ENCODE measurements around the gene RTKN. TPM values are rescaled to one million over a fixed set of nuclear protein-coding genes. Genes with fewer than 3 reads are reported as not detected.

RTKN gene
- total RNA-seq, 1 experiment from 2014 or later, result 83.1 TPM

DNA sequence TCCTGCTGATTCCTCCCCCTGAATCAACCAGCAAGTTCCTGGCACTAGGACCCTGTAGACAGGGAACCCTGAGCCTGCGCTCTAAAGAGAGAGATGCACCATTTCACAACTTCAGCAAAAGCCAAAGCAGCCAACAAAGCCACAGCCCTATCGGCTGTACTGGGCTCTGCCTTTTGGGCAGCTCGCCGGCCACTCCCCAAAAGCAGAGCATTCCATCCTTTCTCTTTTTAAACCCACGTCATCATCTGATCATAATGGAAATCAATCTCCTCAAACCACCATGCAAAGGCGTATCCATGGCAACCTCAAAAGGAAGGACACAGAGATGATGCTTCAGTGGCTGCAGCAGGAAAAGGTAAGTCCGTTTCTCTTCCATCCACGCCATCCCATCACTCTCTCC, 56.3 kb downstream of the RTKN start:
- in situ Hi-C loops (cut with HindIII; ENCODE audit: low pct_unique_long_range_greater_than_20kb, low sequenced_read_pairs), result no loop called here

DNA sequence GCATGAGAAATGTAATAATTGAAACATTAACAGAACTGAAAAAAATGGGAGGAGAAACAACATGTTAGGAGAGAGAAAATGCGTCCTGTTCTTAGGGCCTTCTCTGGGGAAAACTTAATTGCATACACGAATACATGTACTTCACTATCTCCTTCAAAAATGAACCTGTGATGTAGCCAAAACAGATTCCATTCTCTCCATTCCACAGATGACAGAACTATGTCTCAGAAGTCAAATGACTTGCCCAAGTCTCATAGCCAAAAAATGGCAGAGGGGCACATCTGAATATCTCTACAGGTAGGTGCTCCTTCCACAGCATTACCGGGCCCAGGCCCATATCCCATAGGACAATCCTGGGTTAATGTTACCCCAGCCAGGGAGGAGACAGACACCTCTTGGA, 57.7 kb downstream of the RTKN start:
- BruUV-seq (replicated peaks), result no TSS peak
- Histone ChIP-seq H3K4me1 (ENCODE audit: control insufficient read depth, insufficient read depth, low read length) (peaks cover 6% of the 10 kb centered on the region; the same call in 1 of the 2 replicates), H3K9me3 (ENCODE audit: control insufficient read depth, insufficient read depth, low read depth, low read length) (no peaks in the 10 kb centered on the region), H3K27me3 (ENCODE audit: control insufficient read depth, insufficient read depth, low read length) (no peaks in the 10 kb centered on the region), H3K27ac (ENCODE audit: low read length) (no peak overlapping the region), H3K4me3 (ENCODE audit: low read depth in 2 of 2, low read length in 2 of 2) (no peak overlapping the region), H3K36me3 (ENCODE audit: control insufficient read depth, insufficient read depth, low read length) (peaks cover 2% of the 10 kb centered on the region; the same call in 1 of the 2 replicates)
- ChIA-PET CTCF (no interaction called here), POLR2A (no interaction called here)
- in situ Hi-C loops (cut with HindIII; ENCODE audit: low pct_unique_long_range_greater_than_20kb, low sequenced_read_pairs), result no loop called here
- ATAC-seq (no peak), DNase-seq (ENCODE audit: low read depth, low spot score) (no peak)
- TF ChIP-seq, protein P1, sequence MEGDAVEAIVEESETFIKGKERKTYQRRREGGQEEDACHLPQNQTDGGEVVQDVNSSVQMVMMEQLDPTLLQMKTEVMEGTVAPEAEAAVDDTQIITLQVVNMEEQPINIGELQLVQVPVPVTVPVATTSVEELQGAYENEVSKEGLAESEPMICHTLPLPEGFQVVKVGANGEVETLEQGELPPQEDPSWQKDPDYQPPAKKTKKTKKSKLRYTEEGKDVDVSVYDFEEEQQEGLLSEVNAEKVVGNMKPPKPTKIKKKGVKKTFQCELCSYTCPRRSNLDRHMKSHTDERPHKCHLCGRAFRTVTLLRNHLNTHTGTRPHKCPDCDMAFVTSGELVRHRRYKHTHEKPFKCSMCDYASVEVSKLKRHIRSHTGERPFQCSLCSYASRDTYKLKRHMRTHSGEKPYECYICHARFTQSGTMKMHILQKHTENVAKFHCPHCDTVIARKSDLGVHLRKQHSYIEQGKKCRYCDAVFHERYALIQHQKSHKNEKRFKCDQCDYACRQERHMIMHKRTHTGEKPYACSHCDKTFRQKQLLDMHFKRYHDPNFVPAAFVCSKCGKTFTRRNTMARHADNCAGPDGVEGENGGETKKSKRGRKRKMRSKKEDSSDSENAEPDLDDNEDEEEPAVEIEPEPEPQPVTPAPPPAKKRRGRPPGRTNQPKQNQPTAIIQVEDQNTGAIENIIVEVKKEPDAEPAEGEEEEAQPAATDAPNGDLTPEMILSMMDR (IDR thresholded peaks at IDR 0.05), result no peak
- TF ChIP-seq SIN3A (IDR thresholded peaks at IDR 0.05; ENCODE audit: borderline replicate concordance, insufficient read depth, low read depth, low read length), result no peak
- TF ChIP-seq, protein P2, sequence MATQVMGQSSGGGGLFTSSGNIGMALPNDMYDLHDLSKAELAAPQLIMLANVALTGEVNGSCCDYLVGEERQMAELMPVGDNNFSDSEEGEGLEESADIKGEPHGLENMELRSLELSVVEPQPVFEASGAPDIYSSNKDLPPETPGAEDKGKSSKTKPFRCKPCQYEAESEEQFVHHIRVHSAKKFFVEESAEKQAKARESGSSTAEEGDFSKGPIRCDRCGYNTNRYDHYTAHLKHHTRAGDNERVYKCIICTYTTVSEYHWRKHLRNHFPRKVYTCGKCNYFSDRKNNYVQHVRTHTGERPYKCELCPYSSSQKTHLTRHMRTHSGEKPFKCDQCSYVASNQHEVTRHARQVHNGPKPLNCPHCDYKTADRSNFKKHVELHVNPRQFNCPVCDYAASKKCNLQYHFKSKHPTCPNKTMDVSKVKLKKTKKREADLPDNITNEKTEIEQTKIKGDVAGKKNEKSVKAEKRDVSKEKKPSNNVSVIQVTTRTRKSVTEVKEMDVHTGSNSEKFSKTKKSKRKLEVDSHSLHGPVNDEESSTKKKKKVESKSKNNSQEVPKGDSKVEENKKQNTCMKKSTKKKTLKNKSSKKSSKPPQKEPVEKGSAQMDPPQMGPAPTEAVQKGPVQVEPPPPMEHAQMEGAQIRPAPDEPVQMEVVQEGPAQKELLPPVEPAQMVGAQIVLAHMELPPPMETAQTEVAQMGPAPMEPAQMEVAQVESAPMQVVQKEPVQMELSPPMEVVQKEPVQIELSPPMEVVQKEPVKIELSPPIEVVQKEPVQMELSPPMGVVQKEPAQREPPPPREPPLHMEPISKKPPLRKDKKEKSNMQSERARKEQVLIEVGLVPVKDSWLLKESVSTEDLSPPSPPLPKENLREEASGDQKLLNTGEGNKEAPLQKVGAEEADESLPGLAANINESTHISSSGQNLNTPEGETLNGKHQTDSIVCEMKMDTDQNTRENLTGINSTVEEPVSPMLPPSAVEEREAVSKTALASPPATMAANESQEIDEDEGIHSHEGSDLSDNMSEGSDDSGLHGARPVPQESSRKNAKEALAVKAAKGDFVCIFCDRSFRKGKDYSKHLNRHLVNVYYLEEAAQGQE (IDR thresholded peaks at IDR 0.05; ENCODE audit: insufficient read depth in 1 of 2, low read depth in 2 of 2, low read length in 1 of 2), result no peak
- no peak for TF ChIP-seq POLR2AphosphoS5 (IDR thresholded peaks at IDR 0.05; ENCODE audit: low read depth, low read length)
- no peak for TF ChIP-seq TCF7L2 (IDR thresholded peaks at IDR 0.05; ENCODE audit: low read depth, low read length)
- intact Hi-C loops (cut with micrococcal nuclease; ENCODE audit: unreplicated experiment), result no loop called here

More for the DNA sequence above, 56.3 kb downstream of the RTKN start:
- ATAC-seq (no peak), DNase-seq (ENCODE audit: low read depth, low spot score) (no peak)
- no TSS peak for BruUV-seq (replicated peaks)
- intact Hi-C loops (cut with micrococcal nuclease; ENCODE audit: unreplicated experiment), result no loop called here
- no peaks in the 10 kb centered on the region for H3K27me3 ChIP-seq (ENCODE audit: control insufficient read depth, insufficient read depth, low read length)
- H3K27ac ChIP-seq (ENCODE audit: low read length), result no peak overlapping the region
- ChIA-PET CTCF (no interaction called here), POLR2A (no interaction called here)
- no peak overlapping the region for H3K4me3 ChIP-seq (ENCODE audit: low read depth in 2 of 2, low read length in 2 of 2)
- peaks cover 2% of the 10 kb centered on the region; the same call in 1 of the 2 replicates for H3K36me3 ChIP-seq (ENCODE audit: control insufficient read depth, insufficient read depth, low read length)
- H3K4me1 ChIP-seq (ENCODE audit: control insufficient read depth, insufficient read depth, low read length), result peaks cover 11% of the 10 kb centered on the region; the same call in 1 of the 2 replicates
- H3K9me3 ChIP-seq (ENCODE audit: control insufficient read depth, insufficient read depth, low read depth, low read length), result no peaks in the 10 kb centered on the region
- TF ChIP-seq, protein P2 (IDR thresholded peaks at IDR 0.05; ENCODE audit: insufficient read depth in 1 of 2, low read depth in 2 of 2, low read length in 1 of 2), result no peak
- no peak for TF ChIP-seq POLR2AphosphoS5 (IDR thresholded peaks at IDR 0.05; ENCODE audit: low read depth, low read length)
- TF ChIP-seq TCF7L2 (IDR thresholded peaks at IDR 0.05; ENCODE audit: low read depth, low read length), result no peak
- TF ChIP-seq, protein P1 (IDR thresholded peaks at IDR 0.05), result no peak
- TF ChIP-seq SIN3A (IDR thresholded peaks at IDR 0.05; ENCODE audit: borderline replicate concordance, insufficient read depth, low read depth, low read length), result no peak

Data from Panc1 (cell line).